Adrenal gland (tissue), 5 donors: ENCODE measurements around the gene MPLKIP.

Experiments
- POLR2A ChIP-seq, 2 donors: fragments of 450-650 bp; IDR thresholded peaks; one replicate each; pipeline ENCODE4 v1.6.1; 2017; ENCODE audit warnings: antibody characterized with exemption in 2 of 2, mild to moderate bottlenecking in 2 of 2, moderate library complexity in 1 of 2
- TF ChIP-seq, protein P1 (sequence below), 6 experiments: fragments of 450-650 bp in 4 of 6; fragments of 200-600 bp in 2 of 6; sonication (generic) in 1 of 6; IDR thresholded peaks; 1 replicate in 5 of 6; 2 replicates in 1 of 6; pipeline versions ENCODE4 v1.5.1 to v1.8.0; 2016 to 2021; ENCODE audit warnings: antibody characterized with exemption in 6 of 6, mild to moderate bottlenecking in 2 of 6, moderate library complexity in 1 of 6
- donor health status: DM: no; HTN: no; CAD: no.

GRCh38 chr7:40101201-40101600, 33.2 kb downstream of the MPLKIP start:
- TF ChIP-seq, protein P1, sequence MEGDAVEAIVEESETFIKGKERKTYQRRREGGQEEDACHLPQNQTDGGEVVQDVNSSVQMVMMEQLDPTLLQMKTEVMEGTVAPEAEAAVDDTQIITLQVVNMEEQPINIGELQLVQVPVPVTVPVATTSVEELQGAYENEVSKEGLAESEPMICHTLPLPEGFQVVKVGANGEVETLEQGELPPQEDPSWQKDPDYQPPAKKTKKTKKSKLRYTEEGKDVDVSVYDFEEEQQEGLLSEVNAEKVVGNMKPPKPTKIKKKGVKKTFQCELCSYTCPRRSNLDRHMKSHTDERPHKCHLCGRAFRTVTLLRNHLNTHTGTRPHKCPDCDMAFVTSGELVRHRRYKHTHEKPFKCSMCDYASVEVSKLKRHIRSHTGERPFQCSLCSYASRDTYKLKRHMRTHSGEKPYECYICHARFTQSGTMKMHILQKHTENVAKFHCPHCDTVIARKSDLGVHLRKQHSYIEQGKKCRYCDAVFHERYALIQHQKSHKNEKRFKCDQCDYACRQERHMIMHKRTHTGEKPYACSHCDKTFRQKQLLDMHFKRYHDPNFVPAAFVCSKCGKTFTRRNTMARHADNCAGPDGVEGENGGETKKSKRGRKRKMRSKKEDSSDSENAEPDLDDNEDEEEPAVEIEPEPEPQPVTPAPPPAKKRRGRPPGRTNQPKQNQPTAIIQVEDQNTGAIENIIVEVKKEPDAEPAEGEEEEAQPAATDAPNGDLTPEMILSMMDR (IDR thresholded peaks at IDR 0.05): no peak
- TF ChIP-seq POLR2A (IDR thresholded peaks at IDR 0.05): no peak
